NB4 (cell line): ENCODE data around the gene NIM1K.

Experiments used
- MYC ChIP-seq: IDR thresholded peaks from 2 replicates; pipeline ENCODE4 v1.6.1; 2011; ENCODE audit warnings: low read depth, low read length
- POLR2A ChIP-seq: IDR thresholded peaks from 2 replicates; pipeline ENCODE4 v1.6.1; 2011; ENCODE audit warnings: mild to moderate bottlenecking; ENCODE audit not compliant: insufficient read length; ENCODE audit errors: extremely low read depth
- TF ChIP-seq, protein P1 (sequence below): IDR thresholded peaks from one replicate; pipeline ENCODE4 v1.5.1; 2012; ENCODE audit warnings: low read depth, low read length
- TF ChIP-seq, protein P2 (sequence below): IDR thresholded peaks from 2 replicates; pipeline ENCODE4 v1.6.1; 2011; ENCODE audit warnings: low read depth, low read length

DNA sequence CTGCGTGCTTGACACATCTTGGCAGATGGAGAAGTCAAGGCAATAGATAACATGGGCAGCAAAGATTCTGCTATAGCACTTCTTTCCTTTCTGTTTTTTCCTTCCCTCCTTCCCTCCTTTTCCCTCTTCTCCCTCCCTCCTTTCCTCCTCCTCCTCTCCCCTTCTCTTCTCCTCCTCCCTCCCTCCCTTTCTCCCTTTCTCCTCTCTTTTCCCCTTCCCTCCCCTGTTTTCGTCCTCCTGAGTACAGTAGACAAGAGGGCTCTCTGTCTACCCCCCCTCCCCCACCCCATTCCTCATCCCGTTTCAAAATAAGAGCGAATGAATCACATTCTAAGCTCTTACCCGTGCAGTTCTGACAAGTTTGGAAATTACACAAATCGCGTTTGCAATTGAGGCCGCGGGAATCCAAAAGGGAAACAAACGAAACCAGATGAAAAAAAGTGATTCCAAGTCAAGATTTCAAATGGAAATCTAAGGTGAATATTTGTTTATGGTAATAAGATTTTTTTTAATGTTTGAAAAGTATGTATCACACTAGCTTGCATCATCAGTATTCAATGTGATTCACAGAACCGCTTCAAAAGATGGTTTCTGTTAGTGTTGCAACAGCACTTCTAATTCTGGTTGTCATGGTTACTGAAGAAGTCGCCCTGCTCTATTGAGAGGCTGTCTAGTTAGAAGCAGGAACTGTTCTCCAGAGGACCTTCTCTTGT, 1.3 kb downstream of the NIM1K start:
- TF ChIP-seq, protein P1, sequence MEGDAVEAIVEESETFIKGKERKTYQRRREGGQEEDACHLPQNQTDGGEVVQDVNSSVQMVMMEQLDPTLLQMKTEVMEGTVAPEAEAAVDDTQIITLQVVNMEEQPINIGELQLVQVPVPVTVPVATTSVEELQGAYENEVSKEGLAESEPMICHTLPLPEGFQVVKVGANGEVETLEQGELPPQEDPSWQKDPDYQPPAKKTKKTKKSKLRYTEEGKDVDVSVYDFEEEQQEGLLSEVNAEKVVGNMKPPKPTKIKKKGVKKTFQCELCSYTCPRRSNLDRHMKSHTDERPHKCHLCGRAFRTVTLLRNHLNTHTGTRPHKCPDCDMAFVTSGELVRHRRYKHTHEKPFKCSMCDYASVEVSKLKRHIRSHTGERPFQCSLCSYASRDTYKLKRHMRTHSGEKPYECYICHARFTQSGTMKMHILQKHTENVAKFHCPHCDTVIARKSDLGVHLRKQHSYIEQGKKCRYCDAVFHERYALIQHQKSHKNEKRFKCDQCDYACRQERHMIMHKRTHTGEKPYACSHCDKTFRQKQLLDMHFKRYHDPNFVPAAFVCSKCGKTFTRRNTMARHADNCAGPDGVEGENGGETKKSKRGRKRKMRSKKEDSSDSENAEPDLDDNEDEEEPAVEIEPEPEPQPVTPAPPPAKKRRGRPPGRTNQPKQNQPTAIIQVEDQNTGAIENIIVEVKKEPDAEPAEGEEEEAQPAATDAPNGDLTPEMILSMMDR = no peak
- TF ChIP-seq MYC (no peak), POLR2A (no peak)
- TF ChIP-seq, protein P2, sequence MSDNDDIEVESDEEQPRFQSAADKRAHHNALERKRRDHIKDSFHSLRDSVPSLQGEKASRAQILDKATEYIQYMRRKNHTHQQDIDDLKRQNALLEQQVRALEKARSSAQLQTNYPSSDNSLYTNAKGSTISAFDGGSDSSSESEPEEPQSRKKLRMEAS = no peak
